LNCaP clone FGC (cell line): ENCODE results near the gene CMKLR1.

ENCODE experiments used
- DNase-seq: peaks from one replicate; pipeline ENCODE4 v3.0.0-alpha.2; 2011; ENCODE audit warnings: low read depth
- H3K4me3 ChIP-seq: 2 replicates; pipeline ENCODE4 v1.5.1; 2011; ENCODE audit warnings: mild to moderate bottlenecking, low read depth, low read length, control low read depth
- CTCF ChIP-seq: IDR thresholded peaks from 2 replicates; pipeline ENCODE4 v1.5.1; 2012; ENCODE audit warnings: mild to moderate bottlenecking; ENCODE audit not compliant: control insufficient read depth, insufficient read depth; ENCODE audit errors: extremely low read depth

Gene CMKLR1

GRCh38 chr12:108289350-108290161, 49.6 kb downstream of the CMKLR1 start:
- DNase-seq, result no peak
- H3K4me3 ChIP-seq, result no peak overlapping the region

GRCh38 chr12:108287227-108287626, 51.9 kb downstream of the CMKLR1 start:
- TF ChIP-seq CTCF, result no peak
- DNase-seq, result no peak
- H3K4me3 ChIP-seq, result no peak overlapping the region

More at GRCh38 chr12:108289350-108290161, 49.6 kb downstream of the CMKLR1 start:
- TF ChIP-seq CTCF, result no peak

GRCh38 chr12:108285016-108285415, 54.1 kb downstream of the CMKLR1 start:
- TF ChIP-seq CTCF, result no peak
- no peak for DNase-seq
- no peak overlapping the region for H3K4me3 ChIP-seq

GRCh38 chr12:108284163-108284562, 54.9 kb downstream of the CMKLR1 start:
- no peak for TF ChIP-seq CTCF
- no peak overlapping the region for H3K4me3 ChIP-seq

GRCh38 chr12:108282676-108283075, 56.4 kb downstream of the CMKLR1 start:
- DNase-seq, result no peak
- no peak overlapping the region for H3K4me3 ChIP-seq
- TF ChIP-seq CTCF, result no peak

More at GRCh38 chr12:108284163-108284562, 54.9 kb downstream of the CMKLR1 start:
- no peak for DNase-seq

GRCh38 chr12:108282160-108282559, 57.0 kb downstream of the CMKLR1 start:
- no peak for DNase-seq
- no peak for TF ChIP-seq CTCF
- no peak overlapping the region for H3K4me3 ChIP-seq

GRCh38 chr12:108277613-108278012, 61.5 kb downstream of the CMKLR1 start:
- DNase-seq, result no peak
- TF ChIP-seq CTCF, result no peak
- no peak overlapping the region for H3K4me3 ChIP-seq
